HAP-1 (cell line): ENCODE measurements around the gene CLRN2.

Experiments used
- DNase-seq, 2 experiments: peaks; one replicate each; pipeline ENCODE4 v3.0.0-alpha.2; 2016 to 2020; ENCODE audit warnings: low spot score in 2 of 2
- H3K27me3 ChIP-seq: fragments of 250-450 bp; sonication (Bioruptor Pico); 2 replicates; pipeline ENCODE4 v1.5.1; 2020; ENCODE audit warnings: low read depth, mild to moderate bottlenecking, moderate library complexity
- H3K36me3 ChIP-seq: fragments of 250-450 bp; sonication (Bioruptor Pico); replicated peaks from 2 replicates; pipeline ENCODE4 v1.5.1; 2020; ENCODE audit warnings: mild to moderate bottlenecking
- H3K4me1 ChIP-seq: fragments of 250-450 bp; sonication (Bioruptor Pico); 2 replicates; pipeline ENCODE4 v1.5.1; 2020; ENCODE audit warnings: mild to moderate bottlenecking
- H3K4me3 ChIP-seq: fragments of 250-450 bp; sonication (Bioruptor Pico); 2 replicates; pipeline ENCODE4 v1.5.1; 2020; ENCODE audit warnings: mild to moderate bottlenecking, moderate library complexity
- H3K9me3 ChIP-seq: fragments of 250-450 bp; sonication (Bioruptor Pico); 2 replicates; pipeline ENCODE4 v1.5.1; 2020; ENCODE audit warnings: mild to moderate bottlenecking, moderate library complexity
- in situ Hi-C: fragments of 300-500 bp; cut with MboI; formaldehyde crosslinking; loops from 3 replicates; pipeline ENCODE4 v1.14.3; 2020; ENCODE audit warnings: low sequenced_read_pairs, inconsistent platforms, mixed read lengths

The CLRN2 gene, protein sequence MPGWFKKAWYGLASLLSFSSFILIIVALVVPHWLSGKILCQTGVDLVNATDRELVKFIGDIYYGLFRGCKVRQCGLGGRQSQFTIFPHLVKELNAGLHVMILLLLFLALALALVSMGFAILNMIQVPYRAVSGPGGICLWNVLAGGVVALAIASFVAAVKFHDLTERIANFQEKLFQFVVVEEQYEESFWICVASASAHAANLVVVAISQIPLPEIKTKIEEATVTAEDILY

GRCh38 chr4:17514865-17515264 lies at the start of gene CLRN2:
Gene CLRN2 (plus strand): TSS chr4:17515165. CDS start chr4:17515267, 102 bp downstream.
- Histone ChIP-seq H3K4me3 (no peak within 1 kb of the TSS), H3K4me1 (peaks cover 17% of the 10 kb centered on the region), H3K9me3 (no peaks in the 10 kb centered on the region), H3K27me3 (no peaks in the 10 kb centered on the region), H3K36me3 (peaks cover 9% of the 10 kb centered on the region; the same call in 1 of the 2 replicates)
- in situ Hi-C loops, result no loop called here
- no peak for DNase-seq

DNA sequence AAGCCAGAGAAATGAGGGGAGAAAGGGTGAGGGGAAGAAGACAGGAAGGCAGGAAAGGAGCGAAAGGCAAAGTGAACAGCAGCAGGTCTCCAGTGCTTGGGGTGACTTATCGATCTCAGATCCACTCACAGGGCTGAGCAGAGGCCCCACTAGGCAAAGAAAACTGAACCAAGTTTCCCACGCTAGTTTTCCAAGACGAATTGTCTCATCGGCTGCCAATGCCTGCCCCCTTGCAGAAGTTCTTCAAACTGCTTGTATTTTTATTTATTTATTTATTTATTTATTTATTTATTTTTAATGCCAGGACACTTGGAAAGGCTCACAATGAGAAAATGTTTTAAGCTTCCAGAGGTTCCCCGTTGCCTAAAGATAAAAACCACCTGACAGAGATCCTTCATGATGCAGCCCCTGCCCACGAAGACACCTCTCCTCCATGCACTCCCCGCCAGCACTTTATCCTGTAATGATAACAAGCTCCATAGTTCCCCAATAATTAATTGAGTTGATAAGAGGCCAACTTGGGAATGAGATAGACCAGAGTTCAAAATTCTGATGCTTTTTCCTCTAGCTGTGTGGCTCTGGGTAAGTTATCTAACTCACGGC lies 46.2 kb upstream of the CLRN2 start:
- in situ Hi-C loops, result loop anchor here (5.0 kb wide), 1 partner anchor 121 kb away; no protein-coding TSS in a partner anchor

GRCh38 chr4:17469931-17470674 lies 44.9 kb upstream of the CLRN2 start:
- in situ Hi-C loops, result loop anchor here (5.0 to 10.0 kb wide), 2 partner anchors 123 to 1185 kb away; no protein-coding TSS in a partner anchor
- H3K4me3 ChIP-seq, result no peak overlapping the region
- H3K4me1 ChIP-seq, result no peaks in the 10 kb centered on the region

More for the DNA sequence above, 46.2 kb upstream of the CLRN2 start:
- Histone ChIP-seq H3K27me3 (no peaks in the 10 kb centered on the region), H3K9me3 (no peaks in the 10 kb centered on the region), H3K4me1 (no peaks in the 10 kb centered on the region), H3K36me3 (no peaks in the 10 kb centered on the region), H3K4me3 (no peak overlapping the region)
- DNase-seq, result peak; percentile 30 to 61

GRCh38 chr4:17475481-17475880 lies 39.5 kb upstream of the CLRN2 start:
- in situ Hi-C loops, result loop anchor here (10.0 kb wide), 1 partner anchor 1191 kb away; no protein-coding TSS in a partner anchor
- H3K27me3 ChIP-seq, result no peaks in the 10 kb centered on the region
- DNase-seq, result no peak
- H3K4me3 ChIP-seq, result no peak overlapping the region
- no peaks in the 10 kb centered on the region for H3K9me3 ChIP-seq
- no peaks in the 10 kb centered on the region for H3K4me1 ChIP-seq
- no peaks in the 10 kb centered on the region for H3K36me3 ChIP-seq

More at GRCh38 chr4:17469931-17470674, 44.9 kb upstream of the CLRN2 start:
- Histone ChIP-seq H3K27me3 (no peaks in the 10 kb centered on the region), H3K36me3 (no peaks in the 10 kb centered on the region), H3K9me3 (no peaks in the 10 kb centered on the region)
- no peak for DNase-seq

- Histone ChIP-seq H3K4me1 (no peaks in the 10 kb centered on the region), H3K4me3 (no peak overlapping the region), H3K36me3 (no peaks in the 10 kb centered on the region), H3K27me3 (no peaks in the 10 kb centered on the region), H3K9me3 (no peaks in the 10 kb centered on the region)
- no peak for DNase-seq
- in situ Hi-C loops, result loop anchor here (10.0 kb wide), 1 partner anchor 1192 kb away; no protein-coding TSS in a partner anchor
These were observed 38.1 kb upstream of the CLRN2 start for GRCh38 chr4:17476853-17477252.

- no peak for DNase-seq
- Histone ChIP-seq H3K36me3 (no peaks in the 10 kb centered on the region), H3K4me1 (no peaks in the 10 kb centered on the region), H3K27me3 (no peaks in the 10 kb centered on the region), H3K4me3 (no peak overlapping the region), H3K9me3 (no peaks in the 10 kb centered on the region)
- in situ Hi-C loops, result loop anchor here (10.0 kb wide), 1 partner anchor 1193 kb away; no protein-coding TSS in a partner anchor
These were observed 37.0 kb upstream of the CLRN2 start for GRCh38 chr4:17477774-17478472.

DNA sequence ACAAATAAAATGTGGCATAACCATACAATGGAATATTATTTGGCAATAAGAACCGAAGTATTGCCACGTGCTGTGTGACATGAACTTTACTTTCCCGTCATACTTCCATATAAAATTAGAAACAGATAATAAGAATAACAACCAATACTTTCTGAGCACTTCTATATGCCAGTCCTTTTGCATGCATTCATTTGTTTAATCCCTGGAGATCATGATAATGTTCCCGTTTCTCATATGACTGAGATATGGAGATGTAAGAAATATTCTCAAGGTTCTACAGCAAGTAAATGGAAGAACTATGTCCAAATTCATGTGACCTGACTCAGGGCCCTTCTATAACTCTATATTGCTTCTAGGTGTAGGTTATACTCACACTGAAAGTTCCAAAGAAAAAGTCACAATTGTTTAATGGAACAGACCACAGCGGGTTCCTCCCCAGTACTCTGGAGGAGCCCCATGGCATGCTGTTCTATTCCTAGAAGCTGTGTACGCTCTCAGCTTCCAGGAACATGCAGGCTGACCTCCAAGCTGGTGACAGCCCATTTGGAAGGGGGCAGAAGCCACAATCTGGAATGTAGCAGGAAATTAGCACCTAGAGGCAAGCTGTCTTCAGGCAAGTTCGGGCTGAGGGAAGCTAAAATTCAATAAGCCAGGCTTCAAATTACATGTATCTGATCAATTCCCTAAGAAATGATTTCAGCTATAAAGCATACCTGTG lies 34.6 kb upstream of the CLRN2 start:
- H3K27me3 ChIP-seq, result no peaks in the 10 kb centered on the region
- no peak overlapping the region for H3K4me3 ChIP-seq
- in situ Hi-C loops, result no loop called here
- H3K9me3 ChIP-seq, result no peaks in the 10 kb centered on the region
- DNase-seq, result no peak
- H3K4me1 ChIP-seq, result no peaks in the 10 kb centered on the region
- no peaks in the 10 kb centered on the region for H3K36me3 ChIP-seq

DNA sequence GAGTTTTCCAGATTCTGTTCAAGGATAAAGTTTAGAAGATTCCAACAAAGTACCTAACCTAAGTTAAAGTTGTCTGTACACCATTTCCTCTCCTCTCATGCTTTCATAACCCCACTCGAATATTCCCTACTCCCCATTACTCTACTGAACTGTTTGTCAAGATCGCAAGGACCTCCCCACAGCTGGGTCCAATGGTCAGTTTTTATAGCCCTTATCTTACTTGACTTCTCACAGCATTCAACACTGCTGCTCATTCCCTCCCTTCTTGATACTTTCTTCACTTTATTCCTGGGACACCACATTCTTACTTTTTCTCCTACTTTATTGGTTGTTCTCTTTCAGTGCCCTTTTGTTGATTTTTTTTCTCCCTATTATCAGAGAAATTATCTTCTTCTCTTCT lies 34.0 kb upstream of the CLRN2 start:
- H3K4me1 ChIP-seq, result no peaks in the 10 kb centered on the region
- in situ Hi-C loops, result no loop called here
- H3K36me3 ChIP-seq, result no peaks in the 10 kb centered on the region; the same call in 1 of the 2 replicates
- H3K27me3 ChIP-seq, result no peaks in the 10 kb centered on the region
- H3K9me3 ChIP-seq, result no peaks in the 10 kb centered on the region
- no peak overlapping the region for H3K4me3 ChIP-seq
- no peak for DNase-seq

GRCh38 chr4:17482716-17483115 lies 32.2 kb upstream of the CLRN2 start:
- no peaks in the 10 kb centered on the region for H3K9me3 ChIP-seq
- no peak overlapping the region for H3K4me3 ChIP-seq
- H3K36me3 ChIP-seq, result peaks cover 11% of the 10 kb centered on the region
- in situ Hi-C loops, result no loop called here
- no peak for DNase-seq
- no peaks in the 10 kb centered on the region for H3K4me1 ChIP-seq
- H3K27me3 ChIP-seq, result no peaks in the 10 kb centered on the region

GRCh38 chr4:17489123-17489522 lies 25.8 kb upstream of the CLRN2 start:
- Histone ChIP-seq H3K36me3 (peaks cover 29% of the 10 kb centered on the region), H3K9me3 (no peaks in the 10 kb centered on the region), H3K4me1 (no peaks in the 10 kb centered on the region; the same call in 1 of the 2 replicates), H3K27me3 (no peaks in the 10 kb centered on the region), H3K4me3 (no peak overlapping the region)
- in situ Hi-C loops, result no loop called here
- DNase-seq, result no peak

- peaks cover 29% of the 10 kb centered on the region for H3K36me3 ChIP-seq
- no peaks in the 10 kb centered on the region for H3K27me3 ChIP-seq
- no peaks in the 10 kb centered on the region for H3K9me3 ChIP-seq
- no peak overlapping the region for H3K4me3 ChIP-seq
- no peaks in the 10 kb centered on the region; the same call in 1 of the 2 replicates for H3K4me1 ChIP-seq
- in situ Hi-C loops, result no loop called here
- DNase-seq, result no peak
These were observed 25.2 kb upstream of the CLRN2 start for GRCh38 chr4:17489721-17490120.

- H3K4me1 ChIP-seq, result no peaks in the 10 kb centered on the region; the same call in 1 of the 2 replicates
- peaks cover 37% of the 10 kb centered on the region for H3K36me3 ChIP-seq
- H3K27me3 ChIP-seq, result no peaks in the 10 kb centered on the region
- in situ Hi-C loops, result no loop called here
- no peak for DNase-seq
- H3K9me3 ChIP-seq, result no peaks in the 10 kb centered on the region
- no peak overlapping the region for H3K4me3 ChIP-seq
These were observed 24.3 kb upstream of the CLRN2 start for GRCh38 chr4:17490575-17491059.

- no peaks in the 10 kb centered on the region for H3K9me3 ChIP-seq
- no peak overlapping the region for H3K4me3 ChIP-seq
- no peak for DNase-seq
- peaks cover 36% of the 10 kb centered on the region for H3K36me3 ChIP-seq
- in situ Hi-C loops, result no loop called here
- H3K4me1 ChIP-seq, result no peaks in the 10 kb centered on the region; the same call in 1 of the 2 replicates
- H3K27me3 ChIP-seq, result no peaks in the 10 kb centered on the region
These were observed 23.8 kb upstream of the CLRN2 start for GRCh38 chr4:17491196-17491595.
